ENCODE results near the gene CYP27B1. TPM values are rescaled to one million over a fixed set of nuclear protein-coding genes. Genes with fewer than 3 reads are reported as not detected.

Gene CYP27B1
- total and polyA plus RNA-seq, 2 experiments from 2014 or later, result 1.1 to 2.7 TPM

DNA sequence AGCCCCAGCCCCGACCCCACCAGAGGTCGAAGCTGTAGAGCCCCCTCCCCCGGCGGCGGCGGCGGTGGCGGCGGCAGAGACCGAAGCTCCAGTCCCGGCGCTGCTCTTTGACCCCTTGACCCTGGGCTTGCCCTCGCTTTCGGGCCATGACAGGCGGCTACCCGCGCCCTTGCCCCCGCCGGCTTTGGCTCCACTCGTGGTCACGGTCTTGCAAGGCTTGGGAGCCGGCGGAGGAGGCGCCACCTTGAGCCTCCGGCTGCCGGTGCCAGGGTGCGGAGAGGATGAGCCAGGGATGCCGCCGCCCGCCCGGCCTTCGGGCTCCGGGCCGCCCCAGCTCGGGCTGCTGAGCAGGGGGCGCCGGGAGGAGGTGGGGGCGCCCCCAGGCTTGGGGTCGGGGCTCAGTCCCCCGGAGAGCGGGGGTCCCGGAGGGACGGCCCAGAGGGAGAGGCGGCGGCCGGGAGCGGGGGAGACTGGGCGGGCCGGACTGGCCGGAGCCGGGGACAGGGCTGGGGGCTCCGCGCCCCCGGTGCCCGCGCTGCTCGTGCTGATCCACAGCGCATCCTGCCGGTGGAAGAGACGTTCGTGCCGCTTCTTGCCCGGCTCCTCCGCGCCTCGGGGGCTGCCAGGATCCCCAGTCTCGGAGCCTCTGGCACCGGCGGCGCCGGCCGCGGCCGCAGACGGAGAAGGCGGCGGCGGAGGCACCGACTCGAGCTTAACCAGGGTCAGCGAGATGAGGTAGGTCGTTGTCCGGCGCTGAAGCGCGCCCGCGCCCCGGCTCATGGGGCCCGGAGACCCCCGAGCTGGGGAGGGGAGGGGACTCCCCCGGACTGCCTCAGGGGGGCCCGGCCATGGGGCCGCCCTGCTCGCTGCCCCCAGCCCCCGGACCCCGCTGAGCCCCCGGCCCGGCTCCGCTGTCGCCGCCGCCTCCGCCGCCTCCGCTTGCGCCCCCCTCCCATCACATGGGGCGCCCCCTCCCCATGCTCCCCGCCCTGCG lies 29.1 kb downstream of the CYP27B1 start:
- Histone ChIP-seq H3K4me3 (peak overlapping the region; percentile 62), H3K4me2 (peak overlapping the region; percentile 91), H3F3A (replicated peaks; ENCODE audit: low read depth) (peaks cover 10% of the 10 kb centered on the region), H2AFZ (no peak overlapping the region), H3K27me3 (ENCODE audit: insufficient read depth) (peaks cover 99% of the 10 kb centered on the region), H3K4me1 (ENCODE audit: insufficient read depth) (peaks cover 19% of the 10 kb centered on the region), H3K79me2 (replicated peaks; ENCODE audit: insufficient read depth) (no peaks in the 10 kb centered on the region), H3K36me3 (ENCODE audit: insufficient read depth) (no peaks in the 10 kb centered on the region), H3K27ac (ENCODE audit: low read depth) (no peak overlapping the region), H3K9me2 (ENCODE audit: insufficient read depth) (no peaks in the 10 kb centered on the region), H4K20me1 (replicated peaks; ENCODE audit: insufficient read depth) (no peaks in the 10 kb centered on the region)
- ATAC-seq, result peak; percentile 12
- no peak overlapping the region for H3K27ac Mint-ChIP-seq
- peaks cover 88% of the 10 kb centered on the region for H3K27me3 Mint-ChIP-seq (ENCODE audit: insufficient read depth, low read depth, poor library complexity)
- H3K36me3 Mint-ChIP-seq (ENCODE audit: low read depth), result no peaks in the 10 kb centered on the region; the same call in 2 of the 3 replicates
- TF ChIP-seq EZH2 (IDR thresholded peaks at IDR 0.05; ENCODE audit: low read depth, unreplicated experiment), result peak; percentile 94
- no peak for TF ChIP-seq ZNF331 (CRISPR knock-in tag; IDR thresholded peaks at IDR 0.05; ENCODE audit: low read depth)
- TF ChIP-seq, protein P1, sequence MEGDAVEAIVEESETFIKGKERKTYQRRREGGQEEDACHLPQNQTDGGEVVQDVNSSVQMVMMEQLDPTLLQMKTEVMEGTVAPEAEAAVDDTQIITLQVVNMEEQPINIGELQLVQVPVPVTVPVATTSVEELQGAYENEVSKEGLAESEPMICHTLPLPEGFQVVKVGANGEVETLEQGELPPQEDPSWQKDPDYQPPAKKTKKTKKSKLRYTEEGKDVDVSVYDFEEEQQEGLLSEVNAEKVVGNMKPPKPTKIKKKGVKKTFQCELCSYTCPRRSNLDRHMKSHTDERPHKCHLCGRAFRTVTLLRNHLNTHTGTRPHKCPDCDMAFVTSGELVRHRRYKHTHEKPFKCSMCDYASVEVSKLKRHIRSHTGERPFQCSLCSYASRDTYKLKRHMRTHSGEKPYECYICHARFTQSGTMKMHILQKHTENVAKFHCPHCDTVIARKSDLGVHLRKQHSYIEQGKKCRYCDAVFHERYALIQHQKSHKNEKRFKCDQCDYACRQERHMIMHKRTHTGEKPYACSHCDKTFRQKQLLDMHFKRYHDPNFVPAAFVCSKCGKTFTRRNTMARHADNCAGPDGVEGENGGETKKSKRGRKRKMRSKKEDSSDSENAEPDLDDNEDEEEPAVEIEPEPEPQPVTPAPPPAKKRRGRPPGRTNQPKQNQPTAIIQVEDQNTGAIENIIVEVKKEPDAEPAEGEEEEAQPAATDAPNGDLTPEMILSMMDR (conservative IDR thresholded peaks at IDR 0.05; ENCODE audit: low read depth in 2 of 2), result peak; percentile 8 to 53; a peak in 2 of 4 replicates
- TF ChIP-seq EZH2phosphoT487 (IDR thresholded peaks at IDR 0.05; ENCODE audit: unreplicated experiment), result peak; percentile 72
- H3K9me3 Mint-ChIP-seq, result peaks cover 2% of the 10 kb centered on the region
- DNase-seq (ENCODE audit: low spot score), result peak; percentile 58
- H3K4me1 Mint-ChIP-seq, result peaks cover 37% of the 10 kb centered on the region
- peak overlapping the region; percentile 79; the same call in 2 of the 3 replicates for H3K4me3 Mint-ChIP-seq

DNA sequence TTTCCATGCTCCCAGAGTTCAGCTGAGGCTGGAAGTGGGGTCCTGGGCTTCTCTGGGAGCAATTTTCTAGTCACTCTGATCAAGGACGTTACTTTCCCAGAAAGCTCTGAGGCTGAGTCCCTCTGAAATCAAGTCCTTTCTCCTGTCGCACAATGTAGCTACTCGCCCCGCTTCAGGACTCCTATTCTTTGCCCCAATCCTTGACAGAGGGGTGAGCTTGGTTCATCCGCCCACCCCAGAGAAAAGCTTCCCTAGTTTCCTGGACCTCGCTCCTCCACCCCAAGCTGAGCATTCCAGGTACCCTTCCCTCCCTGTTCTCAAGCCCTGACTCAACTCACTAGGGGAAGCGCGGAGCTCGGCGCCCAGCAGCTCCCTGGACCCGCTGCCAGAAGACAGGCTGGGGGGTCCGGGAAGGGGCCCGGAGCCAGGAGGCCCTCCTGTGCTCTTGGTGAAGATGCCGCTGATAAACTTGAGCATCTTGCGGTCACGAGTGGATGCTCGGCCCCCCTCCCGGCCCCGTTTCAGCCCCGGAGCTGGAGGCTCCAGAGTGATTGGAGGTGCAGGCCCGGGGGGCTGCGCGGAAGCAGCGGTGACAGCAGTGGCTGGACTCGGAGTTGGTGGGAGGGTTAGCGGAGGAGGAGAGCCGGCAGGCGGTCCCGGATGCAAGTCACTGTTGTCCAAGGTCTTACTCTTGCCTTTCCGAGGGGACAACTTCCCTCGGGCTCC lies 30.0 kb downstream of the CYP27B1 start:
- H3K4me1 ChIP-seq (ENCODE audit: insufficient read depth), result peaks cover 19% of the 10 kb centered on the region
- H3K9me2 ChIP-seq (ENCODE audit: insufficient read depth), result no peaks in the 10 kb centered on the region
- Mint-ChIP-seq H3K27ac (no peak overlapping the region), H3K4me3 (peak overlapping the region; percentile 79), H3K36me3 (ENCODE audit: low read depth) (no peaks in the 10 kb centered on the region; the same call in 2 of the 3 replicates), H3K9me3 (peaks cover 2% of the 10 kb centered on the region), H3K4me1 (peaks cover 32% of the 10 kb centered on the region), H3K27me3 (ENCODE audit: insufficient read depth, low read depth, poor library complexity) (peaks cover 90% of the 10 kb centered on the region)
- H3K27ac ChIP-seq (ENCODE audit: low read depth), result no peak overlapping the region
- TF ChIP-seq ZNF114 (CRISPR knock-in tag; IDR thresholded peaks at IDR 0.05), result no peak
- peak; percentile 63 for TF ChIP-seq EZH2 (IDR thresholded peaks at IDR 0.05; ENCODE audit: low read depth, unreplicated experiment)
- peaks cover 100% of the 10 kb centered on the region for H3K27me3 ChIP-seq (ENCODE audit: insufficient read depth)
- H3F3A ChIP-seq (replicated peaks; ENCODE audit: low read depth), result peaks cover 10% of the 10 kb centered on the region
- no peaks in the 10 kb centered on the region for H3K79me2 ChIP-seq (replicated peaks; ENCODE audit: insufficient read depth)
- H3K36me3 ChIP-seq (ENCODE audit: insufficient read depth), result no peaks in the 10 kb centered on the region
- peak overlapping the region; percentile 91 for H3K4me2 ChIP-seq
- peak; percentile 4 for ATAC-seq
- peak overlapping the region; percentile 62 for H3K4me3 ChIP-seq
- H2AFZ ChIP-seq, result no peak overlapping the region
- no peaks in the 10 kb centered on the region for H4K20me1 ChIP-seq (replicated peaks; ENCODE audit: insufficient read depth)
- DNase-seq (ENCODE audit: low spot score), result peak; percentile 46
